Activated naive CD8-positive, alpha-beta T cell (primary cell): ENCODE data around the gene PLAC8.
"Not testable (repeated sequence)": the region's sequence is repeated elsewhere in the genome, so short reads cannot be mapped to it uniquely, and the experiment has no call there.

Experiments used
- H3K27ac Mint-ChIP-seq: one replicate; pipeline ENCODE4 v1.8.0; 2021; ENCODE audit warnings: mixed read lengths
- H3K27me3 Mint-ChIP-seq: one replicate; pipeline ENCODE4 v1.8.0; 2021; ENCODE audit warnings: mixed read lengths
- H3K36me3 Mint-ChIP-seq: one replicate; pipeline ENCODE4 v1.8.0; 2021; ENCODE audit warnings: mixed read lengths
- H3K4me1 Mint-ChIP-seq: one replicate; pipeline ENCODE4 v1.8.0; 2021; ENCODE audit warnings: low read depth, mixed read lengths
- H3K4me3 Mint-ChIP-seq: one replicate; pipeline ENCODE4 v1.8.0; 2021; ENCODE audit warnings: mild to moderate bottlenecking, mixed read lengths
- H3K9me3 Mint-ChIP-seq: one replicate; pipeline ENCODE4 v1.8.0; 2021; ENCODE audit warnings: low read depth, mixed read lengths

Gene PLAC8

GRCh38 chr4:83065266-83065665 lies 49.3 kb downstream of the PLAC8 start:
- Mint-ChIP-seq H3K4me3 (no peak overlapping the region), H3K36me3 (peaks cover 7% of the 10 kb centered on the region), H3K27me3 (no peaks in the 10 kb centered on the region), H3K4me1 (no peaks in the 10 kb centered on the region), H3K9me3 (no peaks in the 10 kb centered on the region), H3K27ac (no peak overlapping the region)

DNA sequence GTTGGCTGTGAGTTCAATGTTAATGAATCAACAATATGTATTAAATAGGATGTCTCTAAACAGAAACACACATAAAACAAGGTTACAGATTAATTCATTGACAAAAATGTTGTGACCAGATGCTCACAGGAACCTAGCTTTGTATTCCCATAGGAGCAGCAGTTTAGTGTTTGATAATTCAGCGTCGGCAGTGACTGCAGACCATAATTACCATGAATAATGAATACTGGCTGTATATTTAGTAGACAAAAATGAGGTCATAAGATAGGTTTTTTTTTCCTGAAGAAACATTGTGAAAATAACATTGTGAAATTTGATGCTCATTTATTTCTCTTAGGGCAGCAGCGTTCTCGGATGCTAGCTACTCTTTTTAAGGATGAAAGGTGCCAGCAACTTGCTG lies 51.8 kb downstream of the PLAC8 start:
- no peaks in the 10 kb centered on the region for H3K9me3 Mint-ChIP-seq
- H3K27me3 Mint-ChIP-seq, result no peaks in the 10 kb centered on the region
- peaks cover 7% of the 10 kb centered on the region for H3K36me3 Mint-ChIP-seq
- no peak overlapping the region for H3K4me3 Mint-ChIP-seq
- H3K4me1 Mint-ChIP-seq, result no peaks in the 10 kb centered on the region
- no peak overlapping the region for H3K27ac Mint-ChIP-seq

GRCh38 chr4:83054928-83055327 lies 59.6 kb downstream of the PLAC8 start:
- Mint-ChIP-seq H3K9me3 (no peaks in the 10 kb centered on the region), H3K27ac (no peak overlapping the region), H3K27me3 (no peaks in the 10 kb centered on the region), H3K4me3 (no peak overlapping the region), H3K36me3 (peaks cover 26% of the 10 kb centered on the region), H3K4me1 (peaks cover 1% of the 10 kb centered on the region)

- H3K4me1 Mint-ChIP-seq, result peaks cover 11% of the 10 kb centered on the region
- H3K27ac Mint-ChIP-seq, result not testable (repeated sequence)
Measured at GRCh38 chr4:83048781-83049180, 65.7 kb downstream of the PLAC8 start.

GRCh38 chr4:83046693-83047473 lies 67.6 kb downstream of the PLAC8 start:
- Mint-ChIP-seq H3K36me3 (peaks cover 15% of the 10 kb centered on the region), H3K4me3 (no peak overlapping the region), H3K9me3 (no peaks in the 10 kb centered on the region), H3K4me1 (peaks cover 15% of the 10 kb centered on the region), H3K27me3 (no peaks in the 10 kb centered on the region), H3K27ac (no peak overlapping the region)

More at GRCh38 chr4:83048781-83049180, 65.7 kb downstream of the PLAC8 start:
- H3K9me3 Mint-ChIP-seq, H3K4me3 Mint-ChIP-seq, H3K27me3 Mint-ChIP-seq: not testable (repeated sequence)
- peaks cover 24% of the 10 kb centered on the region for H3K36me3 Mint-ChIP-seq

DNA sequence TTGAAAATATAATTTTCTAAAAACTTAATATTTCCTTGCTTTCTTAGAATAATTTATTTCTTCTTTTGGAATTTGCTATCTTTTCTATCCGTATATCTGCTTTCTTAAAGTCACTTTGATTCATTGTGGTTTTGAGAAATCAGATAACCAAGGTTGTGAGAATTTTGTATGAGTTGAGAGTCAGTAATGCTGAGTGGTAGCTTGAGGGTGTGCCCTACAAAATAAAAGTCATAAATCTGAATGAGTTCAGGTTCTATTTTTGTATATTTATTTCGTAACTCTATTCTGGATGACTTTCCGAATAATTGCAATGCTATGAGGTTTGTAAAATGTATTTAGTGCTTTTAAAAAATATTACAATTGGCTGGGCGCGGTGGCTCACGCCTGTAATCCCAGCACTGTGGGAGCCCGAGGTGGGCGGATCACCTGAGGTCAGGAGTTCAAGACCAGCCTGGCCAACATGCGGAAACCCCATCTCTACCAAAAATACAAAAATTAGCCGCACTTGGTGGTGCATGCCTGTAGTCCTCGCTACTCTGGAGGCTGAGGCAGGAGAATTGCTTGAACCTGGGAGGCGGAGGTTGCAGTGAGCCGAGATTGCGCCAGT lies 70.6 kb downstream of the PLAC8 start:
- H3K4me1 Mint-ChIP-seq, result peaks cover 32% of the 10 kb centered on the region
- no peak overlapping the region for H3K4me3 Mint-ChIP-seq
- H3K27ac Mint-ChIP-seq, result no peak overlapping the region

DNA sequence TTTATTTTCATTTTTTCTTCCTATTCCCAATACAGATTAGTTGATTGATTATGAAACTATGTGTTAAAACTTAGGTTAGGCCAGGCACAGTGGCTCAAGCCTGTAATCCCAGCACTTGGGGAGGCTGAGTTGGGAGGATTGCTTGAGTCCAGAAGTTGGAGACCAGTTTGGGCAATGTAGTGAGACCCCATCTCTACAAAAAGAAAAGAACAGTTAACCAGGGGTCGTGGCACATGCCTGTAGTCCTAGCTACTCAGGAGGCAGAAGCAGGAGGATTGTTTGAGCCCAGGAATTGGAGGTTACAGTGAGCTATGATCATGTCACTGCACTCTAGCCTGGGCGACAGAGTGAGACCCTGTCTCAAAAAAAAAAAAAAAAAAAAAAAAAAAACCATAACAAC lies 71.4 kb downstream of the PLAC8 start:
- peaks cover 36% of the 10 kb centered on the region for H3K4me1 Mint-ChIP-seq
- not testable (repeated sequence) for H3K27me3 Mint-ChIP-seq, H3K9me3 Mint-ChIP-seq, H3K36me3 Mint-ChIP-seq, H3K4me3 Mint-ChIP-seq, H3K27ac Mint-ChIP-seq

More for the DNA sequence above, 70.6 kb downstream of the PLAC8 start:
- Mint-ChIP-seq H3K36me3 (peaks cover 3% of the 10 kb centered on the region), H3K9me3 (no peaks in the 10 kb centered on the region), H3K27me3 (no peaks in the 10 kb centered on the region)

DNA sequence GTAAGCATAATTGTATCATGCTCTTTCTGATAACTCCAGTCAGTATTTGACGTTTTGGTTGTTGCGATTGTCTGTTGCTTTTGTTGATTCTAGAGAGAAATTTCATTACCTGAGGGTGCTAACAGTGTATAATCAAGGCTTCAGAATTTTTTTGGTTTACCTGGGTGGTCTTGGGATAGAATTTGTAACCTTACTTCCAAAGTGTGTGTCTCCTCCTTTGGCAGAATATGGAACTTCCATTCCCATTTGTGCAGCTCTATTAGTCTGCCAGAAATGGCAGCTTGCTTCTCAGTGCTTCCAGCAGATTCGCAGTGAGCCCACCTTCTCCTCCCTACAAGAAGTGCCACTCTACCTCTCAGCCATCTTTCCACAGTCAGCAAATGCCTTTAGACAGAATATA lies 74.3 kb downstream of the PLAC8 start:
- peaks cover 3% of the 10 kb centered on the region for H3K36me3 Mint-ChIP-seq
- no peaks in the 10 kb centered on the region for H3K27me3 Mint-ChIP-seq
- H3K4me3 Mint-ChIP-seq, result no peak overlapping the region
- H3K4me1 Mint-ChIP-seq, result peaks cover 52% of the 10 kb centered on the region
- H3K27ac Mint-ChIP-seq, result no peak overlapping the region
- no peaks in the 10 kb centered on the region for H3K9me3 Mint-ChIP-seq
